Activated CD8-positive, alpha-beta T cell treated with anti-CD3 and anti-CD28 coated beads, Interleukin-2, amount 10 ng/mL, durations not matched to agents 7 days and 5 days (primary cell): ENCODE measurements around the gene GAPVD1. TPM values are rescaled to one million over a fixed set of nuclear protein-coding genes. Genes with fewer than 3 reads are reported as not detected.
"Not testable (repeated sequence)": the region's sequence is repeated elsewhere in the genome, so short reads cannot be mapped to it uniquely, and the experiment has no call there.

Experiments
- ATAC-seq: fragments of 150-1000 bp; cut with Tn5 transposase; one replicate; pipeline ENCODE4 v1.10.0; 2021; ENCODE audit warnings: moderate library complexity
- CTCF ChIA-PET: fragments of 350-600 bp; sonication (Branson Sonifier 250); formaldehyde crosslinking; loops from one replicate; lab custom pipeline; 2021; ENCODE audit warnings: antibody characterized with exemption; lab: Charles Lee
- POLR2A ChIA-PET: fragments of 350-600 bp; sonication (Branson Sonifier 250); formaldehyde crosslinking; loops from one replicate; lab custom pipeline; 2021; ENCODE audit warnings: antibody characterized with exemption; lab: Charles Lee
- DNase-seq: peaks from one replicate; pipeline ENCODE4 v3.0.0-alpha.2; 2020
- H3K27ac Mint-ChIP-seq: one replicate; pipeline ENCODE4 v1.8.0; 2021; ENCODE audit warnings: mild to moderate bottlenecking, mixed read lengths
- H3K27me3 Mint-ChIP-seq: one replicate; pipeline ENCODE4 v1.8.0; 2021; ENCODE audit warnings: low read depth, mixed read lengths
- H3K36me3 Mint-ChIP-seq: one replicate; pipeline ENCODE4 v1.8.0; 2021; ENCODE audit warnings: low read depth, mixed read lengths
- H3K4me1 Mint-ChIP-seq: one replicate; pipeline ENCODE4 v1.8.0; 2021; ENCODE audit warnings: low read depth, mixed read lengths
- H3K4me3 Mint-ChIP-seq: one replicate; pipeline ENCODE4 v1.8.0; 2021; ENCODE audit warnings: mild to moderate bottlenecking, mixed read lengths
- H3K9me3 Mint-ChIP-seq: one replicate; pipeline ENCODE4 v1.8.0; 2022; ENCODE audit warnings: mixed read lengths; ENCODE audit not compliant: insufficient read depth
- total RNA-seq, 2 experiments: library from RNA; stranded (reverse); gene quantifications; one replicate each; pipeline ENCODE4 v1.2.3, GENCODE V29; 2021

GAPVD1 gene
- total RNA-seq, 2 experiments from 2014 or later: 52.1 to 59.4 TPM

DNA sequence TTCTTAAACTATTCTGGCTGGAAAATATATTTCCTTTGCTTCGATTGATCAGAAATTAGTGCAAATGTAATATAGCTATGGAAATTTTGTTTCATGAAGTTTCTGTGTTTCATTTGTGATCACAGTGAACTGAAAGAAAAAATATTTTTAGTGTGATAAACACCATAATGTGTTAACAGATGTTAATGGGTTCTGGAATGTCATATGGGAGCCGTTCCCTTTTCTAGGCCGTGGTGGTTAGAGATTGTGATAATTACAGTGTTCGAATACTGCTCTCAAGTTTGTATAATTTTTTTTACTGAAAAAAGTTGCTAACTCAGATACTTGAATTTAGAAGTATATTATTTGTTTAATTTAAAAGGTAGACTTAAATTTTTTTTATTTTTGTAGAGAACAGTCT is 19.3 kb downstream of the GAPVD1 start:
- Mint-ChIP-seq H3K36me3 (peaks cover 3% of the 10 kb centered on the region), H3K9me3 (no peaks in the 10 kb centered on the region), H3K4me3 (no peak overlapping the region), H3K27me3 (no peaks in the 10 kb centered on the region), H3K4me1 (peaks cover 6% of the 10 kb centered on the region), H3K27ac (no peak overlapping the region)
- POLR2A ChIA-PET: no interaction called here
- DNase-seq (no peak), ATAC-seq (no peak)
- CTCF ChIA-PET: no interaction called here

GRCh38 chr9:125284855-125285254 is 23.2 kb downstream of the GAPVD1 start:
- no peaks in the 10 kb centered on the region for H3K27me3 Mint-ChIP-seq
- H3K4me1 Mint-ChIP-seq: peaks cover 6% of the 10 kb centered on the region
- H3K4me3 Mint-ChIP-seq: no peak overlapping the region
- H3K36me3 Mint-ChIP-seq: peaks cover 5% of the 10 kb centered on the region
- no peak overlapping the region for H3K27ac Mint-ChIP-seq
- CTCF ChIA-PET: no interaction called here
- H3K9me3 Mint-ChIP-seq: no peaks in the 10 kb centered on the region
- DNase-seq (no peak), ATAC-seq (no peak)
- POLR2A ChIA-PET: no interaction called here

- DNase-seq, ATAC-seq, H3K4me1 Mint-ChIP-seq, POLR2A ChIA-PET, H3K27ac Mint-ChIP-seq, H3K4me3 Mint-ChIP-seq, H3K27me3 Mint-ChIP-seq, H3K9me3 Mint-ChIP-seq, CTCF ChIA-PET, H3K36me3 Mint-ChIP-seq: not testable (repeated sequence)
Observed at GRCh38 chr9:125286935-125287433, 25.4 kb downstream of the GAPVD1 start.

DNA sequence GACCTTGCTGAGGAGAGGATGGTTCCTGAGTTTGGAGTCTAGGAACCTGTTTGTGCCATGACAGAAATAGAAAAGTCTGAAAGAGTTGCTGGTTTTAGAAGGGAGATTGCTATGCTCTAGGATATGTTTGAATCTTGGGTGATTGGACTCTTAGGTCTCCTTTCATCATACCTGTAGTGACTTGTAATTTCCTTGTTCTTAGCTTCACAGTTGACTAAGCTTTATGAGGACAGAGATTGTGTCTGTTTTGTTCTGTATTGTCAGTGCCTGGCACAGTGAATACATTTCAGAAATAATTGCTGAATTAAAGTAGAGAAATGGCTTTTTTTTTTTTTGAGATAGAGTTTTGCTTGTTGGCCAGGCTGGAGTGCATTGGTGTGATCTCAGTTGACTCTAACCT is 31.5 kb downstream of the GAPVD1 start:
- Mint-ChIP-seq H3K9me3 (no peaks in the 10 kb centered on the region), H3K4me1 (peaks cover 3% of the 10 kb centered on the region), H3K27ac (no peak overlapping the region), H3K36me3 (peaks cover 10% of the 10 kb centered on the region), H3K4me3 (no peak overlapping the region), H3K27me3 (no peaks in the 10 kb centered on the region)
- ChIA-PET CTCF (interaction anchor here (0.7 to 1.1 kb wide), 2 partner anchors 14 to 52 kb away, joined by 3 read pairs; no protein-coding TSS in a partner anchor), POLR2A (interaction anchor here (0.6 kb wide), 1 partner anchor 426 kb away, joined by 3 read pairs; no protein-coding TSS in a partner anchor)
- ATAC-seq: no peak
- no peak for DNase-seq

DNA sequence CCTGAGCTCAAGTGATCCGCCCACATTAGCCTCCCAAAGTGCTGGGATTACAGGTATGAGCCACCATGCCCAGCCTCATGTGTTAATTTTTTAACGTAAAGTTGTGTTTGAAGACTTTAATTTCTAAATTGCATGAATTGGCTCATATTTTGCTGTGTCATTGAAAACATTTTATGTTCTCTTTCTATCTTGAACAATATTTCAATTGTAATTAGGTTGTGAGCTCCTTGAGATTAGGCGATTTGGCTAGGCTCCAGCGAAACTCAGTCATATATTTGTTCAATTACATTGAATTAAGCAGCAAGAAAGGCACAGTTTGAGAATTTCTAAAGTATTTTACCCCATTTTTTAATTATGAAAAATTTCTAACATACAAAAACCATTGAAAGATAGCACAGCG is 34.0 kb downstream of the GAPVD1 start:
- H3K27ac Mint-ChIP-seq: no peak overlapping the region
- ATAC-seq: no peak
- no peak for DNase-seq
- no peaks in the 10 kb centered on the region for H3K27me3 Mint-ChIP-seq
- peaks cover 3% of the 10 kb centered on the region for H3K4me1 Mint-ChIP-seq
- H3K36me3 Mint-ChIP-seq: peaks cover 17% of the 10 kb centered on the region
- CTCF ChIA-PET: interaction anchor here (1.1 kb wide), 1 partner anchor 26 kb away, joined by 3 read pairs; no protein-coding TSS in a partner anchor
- no peaks in the 10 kb centered on the region for H3K9me3 Mint-ChIP-seq
- POLR2A ChIA-PET: no interaction called here
- no peak overlapping the region for H3K4me3 Mint-ChIP-seq

- H3K27ac Mint-ChIP-seq: no peak overlapping the region
- no peaks in the 10 kb centered on the region for H3K9me3 Mint-ChIP-seq
- H3K4me1 Mint-ChIP-seq: peaks cover 3% of the 10 kb centered on the region
- ATAC-seq (no peak), DNase-seq (no peak)
- CTCF ChIA-PET: no interaction called here
- POLR2A ChIA-PET: no interaction called here
- no peaks in the 10 kb centered on the region for H3K27me3 Mint-ChIP-seq
- H3K4me3 Mint-ChIP-seq: no peak overlapping the region
- H3K36me3 Mint-ChIP-seq: peaks cover 26% of the 10 kb centered on the region
Observed at GRCh38 chr9:125296843-125297372, 35.3 kb downstream of the GAPVD1 start.

- POLR2A ChIA-PET: no interaction called here
- H3K27me3 Mint-ChIP-seq: no peaks in the 10 kb centered on the region
- H3K27ac Mint-ChIP-seq: no peak overlapping the region
Observed at GRCh38 chr9:125297917-125298316, 36.3 kb downstream of the GAPVD1 start.

GRCh38 chr9:125302241-125302640 is 40.6 kb downstream of the GAPVD1 start:
- Mint-ChIP-seq H3K4me1 (peaks cover 3% of the 10 kb centered on the region), H3K27ac (no peak overlapping the region), H3K27me3 (no peaks in the 10 kb centered on the region), H3K4me3 (no peak overlapping the region), H3K36me3 (peaks cover 50% of the 10 kb centered on the region), H3K9me3 (no peaks in the 10 kb centered on the region)
- ATAC-seq (no peak), DNase-seq (no peak)
- ChIA-PET POLR2A (no interaction called here), CTCF (no interaction called here)

More at GRCh38 chr9:125297917-125298316, 36.3 kb downstream of the GAPVD1 start:
- CTCF ChIA-PET: no interaction called here
- ATAC-seq: no peak
- H3K9me3 Mint-ChIP-seq: no peaks in the 10 kb centered on the region
- H3K4me3 Mint-ChIP-seq: no peak overlapping the region
- H3K36me3 Mint-ChIP-seq: peaks cover 35% of the 10 kb centered on the region
- DNase-seq: no peak
- H3K4me1 Mint-ChIP-seq: peaks cover 3% of the 10 kb centered on the region

DNA sequence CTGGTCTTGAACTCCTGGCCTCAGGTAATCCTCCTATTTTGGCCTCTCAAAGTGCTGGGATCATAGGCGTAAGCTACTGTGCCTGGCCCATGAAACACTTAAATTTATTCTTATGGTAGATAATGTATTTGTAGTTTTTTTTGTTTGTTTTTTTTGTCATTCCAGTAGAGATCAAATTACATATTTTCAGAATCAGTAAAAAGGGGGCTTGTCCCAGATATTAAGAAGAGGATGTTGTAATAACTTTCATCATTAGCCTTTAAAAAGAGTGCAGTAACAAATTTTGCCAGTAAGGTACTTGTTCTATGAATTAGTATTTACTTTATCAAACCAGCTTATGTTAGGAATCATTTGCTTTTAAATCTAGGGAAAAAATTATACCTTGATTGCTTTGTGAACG is 42.6 kb downstream of the GAPVD1 start:
- Mint-ChIP-seq H3K36me3 (peaks cover 53% of the 10 kb centered on the region), H3K27me3 (no peaks in the 10 kb centered on the region), H3K4me1 (no peaks in the 10 kb centered on the region), H3K27ac (no peak overlapping the region), H3K9me3 (no peaks in the 10 kb centered on the region), H3K4me3 (no peak overlapping the region)
- ChIA-PET CTCF (no interaction called here), POLR2A (no interaction called here)
- DNase-seq (no peak), ATAC-seq (no peak)

DNA sequence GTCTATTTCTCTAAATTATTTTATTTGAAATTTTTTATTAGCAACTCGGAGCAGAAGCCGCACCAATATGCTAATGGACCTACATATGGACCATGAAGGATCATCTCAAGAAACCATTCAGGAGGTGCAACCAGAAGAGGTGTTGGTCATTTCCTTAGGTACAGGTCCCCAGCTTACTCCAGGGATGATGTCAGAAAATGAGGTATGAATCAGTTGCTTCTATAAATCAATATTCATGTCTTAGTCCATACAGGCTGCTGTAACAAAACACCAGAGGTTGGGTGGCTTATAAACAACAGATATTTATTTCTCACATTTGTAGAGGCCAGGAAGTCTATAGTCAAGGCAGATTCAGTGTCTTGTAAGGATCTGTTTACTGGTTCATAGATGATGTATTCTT is 50.8 kb downstream of the GAPVD1 start:
- peaks cover under 1% of the 10 kb centered on the region for H3K9me3 Mint-ChIP-seq
- H3K4me3 Mint-ChIP-seq: no peak overlapping the region
- H3K27me3 Mint-ChIP-seq: no peaks in the 10 kb centered on the region
- ATAC-seq (no peak), DNase-seq (no peak)
- H3K36me3 Mint-ChIP-seq: peaks cover 65% of the 10 kb centered on the region
- H3K27ac Mint-ChIP-seq: no peak overlapping the region
- ChIA-PET CTCF (no interaction called here), POLR2A (no interaction called here)
- no peaks in the 10 kb centered on the region for H3K4me1 Mint-ChIP-seq

- H3K4me1 Mint-ChIP-seq, DNase-seq, H3K27me3 Mint-ChIP-seq, POLR2A ChIA-PET, ATAC-seq, H3K27ac Mint-ChIP-seq, CTCF ChIA-PET, H3K4me3 Mint-ChIP-seq, H3K9me3 Mint-ChIP-seq: not testable (repeated sequence)
- peaks cover 66% of the 10 kb centered on the region for H3K36me3 Mint-ChIP-seq
Observed at GRCh38 chr9:125316359-125316758, 54.7 kb downstream of the GAPVD1 start.

- CTCF ChIA-PET: no interaction called here
Observed at GRCh38 chr9:125317704-125318103, 56.1 kb downstream of the GAPVD1 start.

More at GRCh38 chr9:125317704-125318103, 56.1 kb downstream of the GAPVD1 start:
- H3K4me1 Mint-ChIP-seq: no peaks in the 10 kb centered on the region
- H3K36me3 Mint-ChIP-seq: peaks cover 62% of the 10 kb centered on the region
- peaks cover 4% of the 10 kb centered on the region for H3K9me3 Mint-ChIP-seq
- ATAC-seq (no peak), DNase-seq (no peak)
- H3K4me3 Mint-ChIP-seq: no peak overlapping the region
- POLR2A ChIA-PET: no interaction called here
- H3K27ac Mint-ChIP-seq: no peak overlapping the region
- H3K27me3 Mint-ChIP-seq: no peaks in the 10 kb centered on the region
